Testis (tissue), 3 donors: ENCODE data around the gene SUPT3H. TPM values are rescaled to one million over a fixed set of nuclear protein-coding genes. Genes with fewer than 3 reads are reported as not detected.
"Not testable (repeated sequence)": the region's sequence is repeated elsewhere in the genome, so short reads cannot be mapped to it uniquely, and the experiment has no call there.

Experiments
- DNase-seq: peaks from one replicate; pipeline ENCODE4 v3.0.0-alpha.2; 2019
- H3K27ac ChIP-seq, 2 donors: fragments of 200-600 bp; sonication (generic); one replicate each; pipeline ENCODE4 v1.5.1; 2019
- H3K27me3 ChIP-seq: fragments of 200-600 bp; sonication (generic); one replicate; pipeline ENCODE4 v1.5.1; 2019
- H3K36me3 ChIP-seq: fragments of 200-600 bp; sonication (generic); one replicate; pipeline ENCODE4 v1.5.1; 2017; ENCODE audit warnings: low read depth; ENCODE audit errors: missing control alignments
- H3K4me1 ChIP-seq: fragments of 200-600 bp; sonication (generic); one replicate; pipeline ENCODE4 v1.5.1; 2019
- H3K4me3 ChIP-seq, 2 donors: fragments of 200-600 bp; sonication (generic); one replicate each; pipeline ENCODE4 v1.5.1; 2017 to 2019
- H3K9me3 ChIP-seq: fragments of 200-600 bp; sonication (generic); one replicate; pipeline ENCODE4 v1.5.1; 2017
- POLR2A ChIP-seq: fragments of 450-650 bp; IDR thresholded peaks from one replicate; pipeline ENCODE4 v1.6.1; 2017; ENCODE audit warnings: antibody characterized with exemption, mild to moderate bottlenecking, moderate library complexity
- WGBS, 2 donors: methylation state at CpG; one replicate each; pipeline ENCODE4 v1.1.5; 2018; 5-methylcytosine and 5-hydroxymethylcytosine counted together
- intact Hi-C: fragments of 100-400 bp; cut with DNase I; formaldehyde crosslinking; loops from one replicate; pipeline ENCODE4 v1.15.1; 2023; ENCODE audit warnings: low total_unique reads
- polyA plus RNA-seq: library from polyadenylated mRNA; stranded (reverse); fragments of 350-450 nt; fragmentation: Illumina TruSeq; extraction: RNeasy Lipid Tissue Mini Kit (QIAGEN cat#74804); gene quantifications from one replicate; pipeline ENCODE4 v1.2.3, GENCODE V29; 2014; ENCODE audit warnings: low read depth, low replicate concordance; ENCODE audit not compliant: insufficient read depth
- total RNA-seq, 2 donors: library from RNA; depleted of rRNA; stranded (reverse); fragments of >200 nt; gene quantifications; one replicate each; pipeline ENCODE4 v1.2.3, GENCODE V29; 2016
- TF ChIP-seq, protein P1 (sequence below), 3 experiments: fragments of 450-650 bp in 2 of 3; fragments of 200-600 bp in 1 of 3; sonication (generic) in 1 of 3; IDR thresholded peaks; one replicate each; pipeline ENCODE4 v1.5.1; 2016 to 2019; ENCODE audit warnings: antibody characterized with exemption in 3 of 3, mild to moderate bottlenecking in 2 of 3, moderate library complexity in 1 of 3

SUPT3H gene
- total and polyA plus RNA-seq, 3 donors from 2014 or later: 29.4 to 35.9 (median 30.8) TPM

DNA sequence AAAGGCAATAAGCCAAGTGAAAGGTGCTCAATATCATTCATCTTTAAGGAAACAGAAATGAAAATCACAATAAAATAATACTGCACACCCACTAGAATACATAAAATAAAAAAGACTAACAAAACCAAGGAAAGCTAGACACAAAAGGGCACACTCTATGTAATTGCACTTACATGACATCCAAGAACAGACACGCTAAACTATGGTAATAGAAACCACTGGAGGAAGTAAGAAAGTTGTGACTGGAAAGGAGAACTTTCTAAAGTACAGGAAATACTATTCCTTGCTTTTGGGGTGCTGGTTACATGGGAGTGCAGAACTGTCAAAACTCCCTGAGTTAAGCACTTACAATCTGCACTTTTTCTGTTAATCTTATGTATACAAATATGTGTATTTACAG is 303.3 kb downstream of the SUPT3H start:
- H3K27ac ChIP-seq: no peak overlapping the region
- no peaks in the 10 kb centered on the region for H3K9me3 ChIP-seq
- DNase-seq: no peak
- H3K4me1 ChIP-seq: no peaks in the 10 kb centered on the region
- 84 to 94% methylated on average over 1 of the region's 1 CpG for WGBS, 2 donors
- no peaks in the 10 kb centered on the region for H3K27me3 ChIP-seq
- TF ChIP-seq, protein P1, sequence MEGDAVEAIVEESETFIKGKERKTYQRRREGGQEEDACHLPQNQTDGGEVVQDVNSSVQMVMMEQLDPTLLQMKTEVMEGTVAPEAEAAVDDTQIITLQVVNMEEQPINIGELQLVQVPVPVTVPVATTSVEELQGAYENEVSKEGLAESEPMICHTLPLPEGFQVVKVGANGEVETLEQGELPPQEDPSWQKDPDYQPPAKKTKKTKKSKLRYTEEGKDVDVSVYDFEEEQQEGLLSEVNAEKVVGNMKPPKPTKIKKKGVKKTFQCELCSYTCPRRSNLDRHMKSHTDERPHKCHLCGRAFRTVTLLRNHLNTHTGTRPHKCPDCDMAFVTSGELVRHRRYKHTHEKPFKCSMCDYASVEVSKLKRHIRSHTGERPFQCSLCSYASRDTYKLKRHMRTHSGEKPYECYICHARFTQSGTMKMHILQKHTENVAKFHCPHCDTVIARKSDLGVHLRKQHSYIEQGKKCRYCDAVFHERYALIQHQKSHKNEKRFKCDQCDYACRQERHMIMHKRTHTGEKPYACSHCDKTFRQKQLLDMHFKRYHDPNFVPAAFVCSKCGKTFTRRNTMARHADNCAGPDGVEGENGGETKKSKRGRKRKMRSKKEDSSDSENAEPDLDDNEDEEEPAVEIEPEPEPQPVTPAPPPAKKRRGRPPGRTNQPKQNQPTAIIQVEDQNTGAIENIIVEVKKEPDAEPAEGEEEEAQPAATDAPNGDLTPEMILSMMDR (IDR thresholded peaks at IDR 0.05): no peak
- TF ChIP-seq POLR2A: no peak
- no peak overlapping the region for H3K4me3 ChIP-seq
- intact Hi-C loops: no loop called here
- no peaks in the 10 kb centered on the region for H3K36me3 ChIP-seq

DNA sequence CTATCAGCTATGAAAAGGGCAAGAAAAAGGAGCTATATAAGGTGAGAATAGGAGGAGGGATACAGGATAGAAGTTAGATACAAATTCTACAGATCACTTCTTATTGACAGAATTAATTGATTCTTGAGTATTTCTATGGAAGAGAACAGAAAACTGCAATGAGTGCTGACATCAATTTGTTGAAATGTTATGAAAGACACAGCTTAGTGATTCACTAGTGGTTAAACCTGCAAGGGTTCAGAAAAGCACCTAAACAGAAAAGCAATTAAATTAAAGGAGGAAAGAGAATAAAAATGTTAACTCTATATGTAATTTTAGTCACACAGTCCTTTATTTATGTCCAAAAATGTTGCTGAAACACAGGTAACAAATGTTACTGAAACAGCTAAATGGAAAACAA is 304.0 kb downstream of the SUPT3H start:
- H3K27ac ChIP-seq: no peak overlapping the region
- intact Hi-C loops: no loop called here
- H3K9me3 ChIP-seq: no peaks in the 10 kb centered on the region
- DNase-seq: no peak
- H3K4me3 ChIP-seq: no peak overlapping the region
- H3K36me3 ChIP-seq: no peaks in the 10 kb centered on the region
- no peaks in the 10 kb centered on the region for H3K27me3 ChIP-seq
- no peak for TF ChIP-seq POLR2A
- TF ChIP-seq, protein P1 (IDR thresholded peaks at IDR 0.05): no peak
- H3K4me1 ChIP-seq: no peaks in the 10 kb centered on the region

DNA sequence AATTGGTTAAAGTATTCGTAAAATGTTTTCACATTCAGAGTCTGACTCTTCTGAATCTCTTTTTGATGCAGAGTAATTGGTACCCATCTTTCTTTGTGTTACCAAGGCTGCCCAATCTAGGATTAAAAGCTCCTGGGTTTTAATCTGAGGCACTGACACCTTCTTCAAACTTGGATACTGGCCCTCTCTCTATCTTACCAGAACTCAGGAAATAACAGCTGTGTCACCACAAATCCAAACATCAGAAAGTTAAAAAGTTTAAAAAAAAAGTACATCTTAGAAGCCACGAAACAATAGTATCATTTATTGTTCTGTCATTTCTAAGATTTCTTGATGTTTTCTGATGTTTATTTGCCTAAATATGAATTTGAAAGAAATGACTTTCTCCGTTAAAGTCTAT is 305.1 kb downstream of the SUPT3H start:
- no peak for TF ChIP-seq POLR2A
- TF ChIP-seq, protein P1 (IDR thresholded peaks at IDR 0.05): no peak
- no peaks in the 10 kb centered on the region for H3K36me3 ChIP-seq
- H3K27ac ChIP-seq: no peak overlapping the region
- H3K4me1 ChIP-seq: no peaks in the 10 kb centered on the region
- H3K4me3 ChIP-seq: no peak overlapping the region
- no peak for DNase-seq
- H3K27me3 ChIP-seq: no peaks in the 10 kb centered on the region
- intact Hi-C loops: no loop called here
- 66 to 67% methylated on average over 3 of the region's 3 CpGs for WGBS, 2 donors
- no peaks in the 10 kb centered on the region for H3K9me3 ChIP-seq

DNA sequence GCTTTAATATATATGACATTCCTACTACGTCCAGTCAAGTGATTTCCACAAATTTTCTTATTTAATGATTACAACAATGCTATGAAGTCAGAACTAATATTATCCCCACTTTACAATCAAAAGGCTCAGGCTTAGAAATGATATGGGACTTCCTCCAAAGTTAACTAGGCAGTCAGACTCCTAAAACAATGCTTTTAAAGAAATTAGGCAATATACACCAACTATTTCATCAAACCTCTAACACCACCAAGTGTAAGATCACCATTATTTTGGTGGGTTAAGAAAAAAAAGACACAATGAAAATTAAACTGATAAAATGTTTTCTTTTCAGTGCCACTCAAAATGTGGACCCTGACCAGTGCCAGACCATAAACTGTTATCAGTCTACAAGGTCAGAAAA is 305.7 kb downstream of the SUPT3H start:
- no peaks in the 10 kb centered on the region for H3K36me3 ChIP-seq
- H3K4me3 ChIP-seq: no peak overlapping the region
- H3K4me1 ChIP-seq: no peaks in the 10 kb centered on the region
- intact Hi-C loops: no loop called here
- H3K9me3 ChIP-seq: no peaks in the 10 kb centered on the region
- TF ChIP-seq POLR2A: no peak
- TF ChIP-seq, protein P1 (IDR thresholded peaks at IDR 0.05): no peak
- no peak overlapping the region for H3K27ac ChIP-seq
- WGBS, 2 donors: 65 to 91% methylated on average over 1 of the region's 1 CpG
- no peaks in the 10 kb centered on the region for H3K27me3 ChIP-seq
- no peak for DNase-seq

- Histone ChIP-seq H3K27ac (no peak overlapping the region), H3K36me3 (no peaks in the 10 kb centered on the region), H3K4me3 (no peak overlapping the region), H3K4me1 (no peaks in the 10 kb centered on the region), H3K27me3 (no peaks in the 10 kb centered on the region), H3K9me3 (no peaks in the 10 kb centered on the region)
- intact Hi-C loops: no loop called here
- TF ChIP-seq, protein P1 (IDR thresholded peaks at IDR 0.05): no peak
- no peak for TF ChIP-seq POLR2A
- 90% methylated on average over 3 of the region's 3 CpGs for WGBS, 2 donors
- DNase-seq: no peak
These were observed 308.6 kb downstream of the SUPT3H start for GRCh38 chr6:45069091-45069490.

DNA sequence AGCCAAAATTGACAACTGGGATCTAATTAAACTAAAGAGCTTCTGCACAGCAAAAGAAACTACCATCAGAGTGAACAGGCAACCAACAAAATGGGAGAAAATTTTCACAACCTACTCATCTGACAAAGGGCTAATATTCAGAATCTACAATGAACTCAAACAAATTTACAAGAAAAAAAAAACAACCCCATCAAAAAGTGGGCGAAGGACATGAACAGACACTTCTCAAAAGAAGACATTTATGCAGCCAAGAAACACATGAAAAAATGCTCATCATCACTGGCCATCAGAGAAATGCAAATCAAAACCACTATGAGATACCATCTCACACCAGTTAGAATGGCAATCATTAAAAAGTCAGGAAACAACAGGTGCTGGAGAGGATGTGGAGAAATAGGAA is 310.3 kb downstream of the SUPT3H start:
- H3K4me3 ChIP-seq, H3K27ac ChIP-seq, intact Hi-C loops, H3K4me1 ChIP-seq, H3K36me3 ChIP-seq, H3K9me3 ChIP-seq, H3K27me3 ChIP-seq, DNase-seq: not testable (repeated sequence)
- WGBS, 2 donors: 88 to 100% methylated on average over 1 of the region's 1 CpG

DNA sequence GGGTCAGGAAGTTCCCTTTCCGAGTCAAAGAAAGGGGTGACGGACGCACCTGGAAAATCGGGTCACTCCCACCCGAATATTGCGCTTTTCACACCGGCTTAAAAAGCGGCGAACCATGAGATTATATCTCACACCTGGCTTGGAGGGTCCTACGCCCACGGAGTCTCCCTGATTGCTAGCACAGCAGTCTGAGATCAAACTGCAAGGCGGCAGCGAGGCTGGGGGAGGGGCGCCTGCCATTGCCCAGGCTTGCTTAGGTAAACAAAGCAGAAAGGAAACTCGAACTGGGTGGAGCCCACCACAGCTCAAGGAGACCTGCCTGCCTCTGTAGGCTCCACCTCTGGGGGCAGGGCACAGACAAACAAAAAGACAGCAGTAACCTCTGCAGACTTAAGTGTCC is 315.1 kb downstream of the SUPT3H start:
- 82 to 83% methylated on average over 15 of the region's 15 CpGs for WGBS, 2 donors
- H3K27ac ChIP-seq, H3K36me3 ChIP-seq, intact Hi-C loops, H3K4me3 ChIP-seq, H3K4me1 ChIP-seq, H3K27me3 ChIP-seq, DNase-seq, H3K9me3 ChIP-seq: not testable (repeated sequence)
